Activated T-cell treated with anti-CD3 and anti-CD28 coated beads for 1 hour (primary cell): ENCODE measurements around the gene BRAP.
"Not testable (repeated sequence)": the region's sequence is repeated elsewhere in the genome, so short reads cannot be mapped to it uniquely, and the experiment has no call there.

Experiments used
- DNase-seq: peaks from one replicate; pipeline ENCODE4 v3.0.0-alpha.2; 2020; ENCODE audit warnings: low read depth

The BRAP gene

GRCh38 chr12:111685811-111686573, at the start of gene BRAP, which contains the start of gene ACAD10:
TSS of gene BRAP (minus strand) at chr12:111685956. CDS start at chr12:111685792, 164 bp downstream.
TSS of gene ACAD10 (plus strand) at chr12:111686053. CDS start at chr12:111692710, 6,657 bp downstream.
- DNase-seq = peak; percentile 87

- no peak for DNase-seq
Observed at GRCh38 chr12:111733340-111733915, 47.7 kb upstream of the BRAP start.

- DNase-seq = no peak
Observed at GRCh38 chr12:111732786-111733185, 47.0 kb upstream of the BRAP start.

GRCh38 chr12:111730420-111730819, 44.7 kb upstream of the BRAP start:
- no peak for DNase-seq

GRCh38 chr12:111728795-111729194, 43.0 kb upstream of the BRAP start:
- DNase-seq = no peak

- not testable (repeated sequence) for DNase-seq
Observed at GRCh38 chr12:111723646-111724360, 38.0 kb upstream of the BRAP start.

GRCh38 chr12:111720457-111720856, 34.7 kb upstream of the BRAP start:
- no peak for DNase-seq

- DNase-seq = not testable (repeated sequence)
Observed at GRCh38 chr12:111719316-111719715, 33.6 kb upstream of the BRAP start.

- no peak for DNase-seq
Observed at GRCh38 chr12:111715279-111715678, 29.5 kb upstream of the BRAP start.

GRCh38 chr12:111706145-111706544, 20.4 kb upstream of the BRAP start:
- no peak for DNase-seq

- no peak for DNase-seq
Observed at GRCh38 chr12:111705672-111706071, 19.9 kb upstream of the BRAP start.

- DNase-seq = no peak
Observed at GRCh38 chr12:111699962-111700361, 14.2 kb upstream of the BRAP start.

GRCh38 chr12:111693818-111694217, 8.1 kb upstream of the BRAP start:
- no peak for DNase-seq

- DNase-seq = no peak
Observed at GRCh38 chr12:111692575-111693210, 6.9 kb upstream of the BRAP start.

- DNase-seq = no peak
Observed at GRCh38 chr12:111691262-111691661, 5.5 kb upstream of the BRAP start.

GRCh38 chr12:111687952-111688351, 2.2 kb upstream of the BRAP start:
- DNase-seq = no peak

GRCh38 chr12:111687255-111687654, 1.5 kb upstream of the BRAP start:
- no peak for DNase-seq

- no peak for DNase-seq
Observed at GRCh38 chr12:111686574-111687105, 884 bp upstream of the BRAP start.

GRCh38 chr12:111685322-111685810, 390 bp downstream of the BRAP start:
- no peak for DNase-seq

- not testable (repeated sequence) for DNase-seq
Observed at GRCh38 chr12:111684485-111685198, 1.1 kb downstream of the BRAP start.

- no peak for DNase-seq
Observed at GRCh38 chr12:111677186-111677585, 8.6 kb downstream of the BRAP start.
